GM12892 (cell line): Measurements from ENCODE around the gene SIPA1L3.

Source experiments
- POLR2A ChIP-seq: IDR thresholded peaks from 2 replicates; pipeline ENCODE4 v1.6.1; 2011; ENCODE audit warnings: low read depth, low read length, control low read depth
- POLR2AphosphoS5 ChIP-seq: IDR thresholded peaks from 2 replicates; pipeline ENCODE4 v1.6.1; 2011; ENCODE audit warnings: low read depth, low read length, control low read depth
- TAF1 ChIP-seq: IDR thresholded peaks from 2 replicates; pipeline ENCODE4 v1.6.1; 2011; ENCODE audit warnings: low read depth, mild to moderate bottlenecking, control low read depth, low read length, borderline replicate concordance

DNA sequence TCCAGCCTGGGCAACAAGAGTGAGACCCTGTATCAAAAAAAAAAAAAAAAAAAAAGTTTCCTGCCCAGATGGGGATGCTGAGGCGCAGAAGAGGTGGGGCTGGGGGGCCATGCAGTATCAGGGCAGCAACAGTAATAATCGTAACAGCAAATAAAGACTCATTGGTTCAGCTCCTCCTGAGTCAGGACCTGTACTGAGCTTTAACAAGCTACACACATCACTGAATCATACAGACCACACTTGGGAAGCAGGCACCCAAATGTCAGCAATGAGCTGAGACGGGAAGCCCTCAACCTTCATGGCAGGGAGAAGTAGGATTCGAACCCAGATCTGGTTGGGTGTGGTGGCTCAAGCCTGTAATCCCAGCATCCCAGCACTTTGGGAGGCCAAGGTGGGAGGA is 327.6 kb downstream of the SIPA1L3 start:
- TF ChIP-seq POLR2A (no peak), POLR2AphosphoS5 (no peak), TAF1 (no peak)
